Epithelial cell of esophagus (primary cell): Measurements from ENCODE around the gene BOLA3.

Source experiments
- DNase-seq: peaks from one replicate; pipeline ENCODE4 v3.0.0; 2010; ENCODE audit warnings: low read depth
- H3K4me3 ChIP-seq: 2 replicates; pipeline ENCODE4 v1.5.1; 2011; ENCODE audit warnings: mild to moderate bottlenecking, low read length, control low read depth
- CTCF ChIP-seq: IDR thresholded peaks from 2 replicates; pipeline ENCODE4 v1.5.1; 2011; ENCODE audit warnings: low read depth, mild to moderate bottlenecking, low read length, control low read depth, inconsistent platforms; ENCODE audit not compliant: insufficient read depth; ENCODE audit errors: missing control alignments

BOLA3 gene

GRCh38 chr2:74102516-74102915 is 45.2 kb downstream of the BOLA3 start:
- DNase-seq: no peak
- no peak overlapping the region for H3K4me3 ChIP-seq
- TF ChIP-seq CTCF: no peak

GRCh38 chr2:74101574-74102300 is 46.0 kb downstream of the BOLA3 start:
- no peak for TF ChIP-seq CTCF
- no peak for DNase-seq

GRCh38 chr2:74100254-74101216 is 47.2 kb downstream of the BOLA3 start:
- no peak for TF ChIP-seq CTCF
- H3K4me3 ChIP-seq: no peak overlapping the region
- no peak for DNase-seq

More at GRCh38 chr2:74101574-74102300, 46.0 kb downstream of the BOLA3 start:
- H3K4me3 ChIP-seq: no peak overlapping the region

DNA sequence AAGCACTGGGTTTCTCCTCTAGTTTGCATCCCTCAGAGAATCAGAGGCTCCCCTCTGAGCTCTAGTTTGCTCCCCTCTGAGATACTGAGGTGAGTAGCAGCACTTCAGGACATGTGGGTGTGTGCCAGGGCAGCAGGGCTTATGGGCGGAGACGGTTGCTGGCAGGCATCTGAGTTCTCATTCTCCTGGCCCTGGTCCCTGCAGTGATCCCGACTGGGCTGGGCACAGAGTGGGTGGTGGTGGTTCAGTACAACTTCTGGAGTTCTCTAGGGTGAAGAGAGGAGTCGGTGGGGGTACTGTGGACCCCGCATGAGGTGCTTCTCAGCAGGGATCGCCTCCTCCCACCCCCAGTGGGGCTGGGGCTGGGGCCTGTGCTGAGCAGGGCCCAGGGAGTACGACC is 47.9 kb downstream of the BOLA3 start:
- TF ChIP-seq CTCF: no peak
- no peak overlapping the region for H3K4me3 ChIP-seq
- peak; percentile 34 for DNase-seq

- no peak for DNase-seq
- H3K4me3 ChIP-seq: no peak overlapping the region
- no peak for TF ChIP-seq CTCF
Observed at GRCh38 chr2:74099271-74099670, 48.4 kb downstream of the BOLA3 start.

- TF ChIP-seq CTCF: no peak
- no peak for DNase-seq
- H3K4me3 ChIP-seq: no peak overlapping the region
Observed at GRCh38 chr2:74097574-74097973, 50.1 kb downstream of the BOLA3 start.
